ENCODE measurements around the gene MISP3. TPM values are rescaled to one million over a fixed set of nuclear protein-coding genes. Genes with fewer than 3 reads are reported as not detected.

MISP3 gene
- total RNA-seq, 1 experiment from 2014 or later = 5.2 TPM

- BruUV-seq (replicated peaks) = no TSS peak
- POLR2A ChIA-PET = no interaction called here
- peaks cover 14% of the 10 kb centered on the region for H3K4me1 Mint-ChIP-seq (ENCODE audit: low read depth, unreplicated experiment)
These were observed 17.2 kb upstream of the MISP3 start for GRCh38 chr19:14055396-14055795.

GRCh38 chr19:14056069-14056666 lies 16.4 kb upstream of the MISP3 start:
- Histone ChIP-seq H3K36me3 (ENCODE audit: control insufficient read depth, insufficient read depth, low read length) (no peaks in the 10 kb centered on the region; the same call in 1 of the 2 replicates), H3K27me3 (replicated peaks; ENCODE audit: control insufficient read depth, insufficient read depth, low read length) (no peaks in the 10 kb centered on the region), H3K4me3 (ENCODE audit: low read depth, low read length) (no peak overlapping the region), H3K4me1 (peaks cover 21% of the 10 kb centered on the region), H3K9me3 (no peaks in the 10 kb centered on the region)
- peaks cover 14% of the 10 kb centered on the region for H3K4me1 Mint-ChIP-seq (ENCODE audit: low read depth, unreplicated experiment)
- TF ChIP-seq CTCF (IDR thresholded peaks at IDR 0.05; ENCODE audit: insufficient read depth in 1 of 2, low read depth in 1 of 2, low read length in 1 of 2, severe bottlenecking in 1 of 2, unreplicated experiment in 1 of 2) = no peak
- BruUV-seq (replicated peaks) = no TSS peak
- intact Hi-C loops (cut with micrococcal nuclease; ENCODE audit: unreplicated experiment) = no loop called here
- H3K4me3 Mint-ChIP-seq (ENCODE audit: unreplicated experiment) = no peak overlapping the region
- no peak overlapping the region for H3K27ac Mint-ChIP-seq (ENCODE audit: unreplicated experiment)
- POLR2A ChIA-PET = no interaction called here
- no peaks in the 10 kb centered on the region for H3K27me3 Mint-ChIP-seq (ENCODE audit: insufficient read depth, unreplicated experiment)
- no peaks in the 10 kb centered on the region for H3K9me3 Mint-ChIP-seq (ENCODE audit: unreplicated experiment)
- CTCF ChIA-PET = interaction anchor here (0.6 kb wide), 2 partner anchors 11 kb away, joined by 3 to 4 read pairs; no protein-coding TSS in a partner anchor
- no peak for DNase-seq
- H3K36me3 Mint-ChIP-seq (ENCODE audit: insufficient read depth, unreplicated experiment) = peaks cover 15% of the 10 kb centered on the region

More at GRCh38 chr19:14055396-14055795, 17.2 kb upstream of the MISP3 start:
- no peak for TF ChIP-seq CTCF (IDR thresholded peaks at IDR 0.05; ENCODE audit: insufficient read depth in 1 of 2, low read depth in 1 of 2, low read length in 1 of 2, severe bottlenecking in 1 of 2, unreplicated experiment in 1 of 2)
- intact Hi-C loops (cut with micrococcal nuclease; ENCODE audit: unreplicated experiment) = no loop called here
- Histone ChIP-seq H3K27me3 (replicated peaks; ENCODE audit: control insufficient read depth, insufficient read depth, low read length) (no peaks in the 10 kb centered on the region), H3K36me3 (ENCODE audit: control insufficient read depth, insufficient read depth, low read length) (no peaks in the 10 kb centered on the region; the same call in 1 of the 2 replicates), H3K4me1 (peaks cover 13% of the 10 kb centered on the region), H3K4me3 (ENCODE audit: low read depth, low read length) (no peak overlapping the region), H3K9me3 (no peaks in the 10 kb centered on the region)
- DNase-seq = no peak
- Mint-ChIP-seq H3K27me3 (ENCODE audit: insufficient read depth, unreplicated experiment) (no peaks in the 10 kb centered on the region), H3K9me3 (ENCODE audit: unreplicated experiment) (no peaks in the 10 kb centered on the region), H3K4me3 (ENCODE audit: unreplicated experiment) (no peak overlapping the region), H3K27ac (ENCODE audit: unreplicated experiment) (no peak overlapping the region), H3K36me3 (ENCODE audit: insufficient read depth, unreplicated experiment) (peaks cover 12% of the 10 kb centered on the region)
- CTCF ChIA-PET = no interaction called here

- Mint-ChIP-seq H3K4me3 (ENCODE audit: unreplicated experiment) (no peak overlapping the region), H3K27me3 (ENCODE audit: insufficient read depth, unreplicated experiment) (no peaks in the 10 kb centered on the region), H3K36me3 (ENCODE audit: insufficient read depth, unreplicated experiment) (peaks cover 19% of the 10 kb centered on the region), H3K27ac (ENCODE audit: unreplicated experiment) (no peak overlapping the region), H3K4me1 (ENCODE audit: low read depth, unreplicated experiment) (peaks cover 14% of the 10 kb centered on the region), H3K9me3 (ENCODE audit: unreplicated experiment) (no peaks in the 10 kb centered on the region)
- Histone ChIP-seq H3K4me1 (peaks cover 28% of the 10 kb centered on the region), H3K27me3 (replicated peaks; ENCODE audit: control insufficient read depth, insufficient read depth, low read length) (no peaks in the 10 kb centered on the region), H3K9me3 (no peaks in the 10 kb centered on the region), H3K36me3 (ENCODE audit: control insufficient read depth, insufficient read depth, low read length) (no peaks in the 10 kb centered on the region; the same call in 1 of the 2 replicates), H3K4me3 (ENCODE audit: low read depth, low read length) (no peak overlapping the region)
- CTCF ChIA-PET = interaction anchor here (0.6 kb wide), 1 partner anchor 12 kb away, joined by 4 read pairs; no protein-coding TSS in a partner anchor
- TF ChIP-seq CTCF (IDR thresholded peaks at IDR 0.05; ENCODE audit: insufficient read depth in 1 of 2, low read depth in 1 of 2, low read length in 1 of 2, severe bottlenecking in 1 of 2, unreplicated experiment in 1 of 2) = no peak
- no TSS peak for BruUV-seq (replicated peaks)
- intact Hi-C loops (cut with micrococcal nuclease; ENCODE audit: unreplicated experiment) = no loop called here
- POLR2A ChIA-PET = no interaction called here
- no peak for DNase-seq
These were observed 15.7 kb upstream of the MISP3 start for GRCh38 chr19:14056741-14057356.
